GM19043 (cell line): ENCODE data around the gene ZDHHC11.
"Not testable (repeated sequence)": the region's sequence is repeated elsewhere in the genome, so short reads cannot be mapped to it uniquely, and the experiment has no call there.

Experiments
- ATAC-seq: cut with Tn5 transposase; IDR thresholded peaks from one replicate; pipeline ENCODE4 v1.9.1; 2021; ENCODE audit warnings: low read depth; ENCODE audit not compliant: unreplicated experiment

Gene ZDHHC11

DNA sequence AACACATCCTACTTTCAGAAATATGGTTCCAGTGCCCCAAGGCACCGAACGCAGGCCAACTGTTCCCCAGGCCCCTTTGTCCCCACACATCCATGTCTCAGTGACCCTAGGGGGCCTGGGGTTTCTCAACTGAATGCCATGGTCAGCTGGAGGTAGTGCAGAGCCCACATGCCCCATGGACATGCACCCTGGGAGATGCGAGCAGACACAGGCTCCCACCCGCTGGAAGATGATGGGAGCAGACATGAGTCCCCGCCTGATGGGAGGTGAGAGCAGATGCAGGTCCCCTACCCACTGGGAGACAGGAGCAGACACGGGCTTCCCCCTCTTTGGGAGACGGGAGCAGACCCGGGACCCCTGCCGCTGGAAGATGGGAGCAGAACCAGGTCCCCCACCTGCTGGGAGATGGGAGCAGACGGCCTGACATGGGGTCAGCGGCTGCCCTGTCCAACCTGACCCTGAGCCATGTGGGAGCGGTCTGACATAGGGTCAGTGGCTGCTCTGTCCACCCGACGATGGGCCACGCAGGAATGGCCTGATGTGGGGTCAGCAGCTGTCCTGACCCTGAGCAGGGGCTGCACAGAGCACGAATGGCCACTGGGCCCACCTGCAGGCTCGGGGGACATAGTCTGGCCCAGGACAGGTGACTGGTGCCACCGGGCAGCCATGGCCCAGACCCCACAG is 84.7 kb downstream of the ZDHHC11 start:
- ATAC-seq: no peak

DNA sequence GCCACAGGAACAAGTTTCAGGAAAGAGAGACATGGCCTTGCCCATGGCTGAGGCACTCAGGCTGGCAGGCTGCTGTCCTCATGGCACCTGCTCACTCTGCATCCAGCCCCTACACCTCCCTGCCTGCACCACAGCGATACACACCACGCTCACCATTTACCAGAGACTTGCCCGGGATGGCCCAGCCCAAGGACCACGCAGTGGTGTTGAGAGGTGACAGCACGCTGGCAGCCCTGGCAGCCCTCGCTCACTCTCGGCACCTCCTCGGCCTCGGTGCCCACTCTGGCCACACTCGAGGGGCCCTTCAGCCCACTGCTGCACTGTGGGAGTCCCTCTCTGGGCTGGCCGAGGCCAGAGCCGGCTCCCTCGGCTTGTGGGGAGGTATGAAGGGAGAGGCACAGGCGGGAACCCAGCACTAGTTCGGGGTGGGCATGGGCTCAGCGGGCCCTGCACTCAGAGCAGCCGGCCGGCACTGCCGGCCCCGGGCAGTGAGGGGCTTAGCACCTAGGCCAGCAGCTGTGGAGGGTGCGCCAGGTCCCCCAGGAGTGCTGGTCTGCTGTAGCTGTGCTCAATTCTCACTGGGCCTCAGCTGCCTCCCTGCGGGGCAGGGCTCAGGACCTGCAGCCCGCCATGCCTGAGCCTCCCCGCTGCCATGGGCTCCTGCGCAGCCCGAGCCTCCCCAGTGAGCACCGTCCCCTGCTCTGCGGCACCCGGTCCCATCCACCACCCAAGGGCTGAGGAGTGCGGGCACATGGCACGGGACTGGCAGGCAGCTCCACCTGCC is 86.6 kb downstream of the ZDHHC11 start:
- no peak for ATAC-seq

GRCh38 chr5:763397-763796 is 87.4 kb downstream of the ZDHHC11 start:
- ATAC-seq: no peak

- not testable (repeated sequence) for ATAC-seq
These were observed 87.8 kb downstream of the ZDHHC11 start for GRCh38 chr5:762996-763395.

- ATAC-seq: no peak
These were observed 88.7 kb downstream of the ZDHHC11 start for GRCh38 chr5:761854-762710.

DNA sequence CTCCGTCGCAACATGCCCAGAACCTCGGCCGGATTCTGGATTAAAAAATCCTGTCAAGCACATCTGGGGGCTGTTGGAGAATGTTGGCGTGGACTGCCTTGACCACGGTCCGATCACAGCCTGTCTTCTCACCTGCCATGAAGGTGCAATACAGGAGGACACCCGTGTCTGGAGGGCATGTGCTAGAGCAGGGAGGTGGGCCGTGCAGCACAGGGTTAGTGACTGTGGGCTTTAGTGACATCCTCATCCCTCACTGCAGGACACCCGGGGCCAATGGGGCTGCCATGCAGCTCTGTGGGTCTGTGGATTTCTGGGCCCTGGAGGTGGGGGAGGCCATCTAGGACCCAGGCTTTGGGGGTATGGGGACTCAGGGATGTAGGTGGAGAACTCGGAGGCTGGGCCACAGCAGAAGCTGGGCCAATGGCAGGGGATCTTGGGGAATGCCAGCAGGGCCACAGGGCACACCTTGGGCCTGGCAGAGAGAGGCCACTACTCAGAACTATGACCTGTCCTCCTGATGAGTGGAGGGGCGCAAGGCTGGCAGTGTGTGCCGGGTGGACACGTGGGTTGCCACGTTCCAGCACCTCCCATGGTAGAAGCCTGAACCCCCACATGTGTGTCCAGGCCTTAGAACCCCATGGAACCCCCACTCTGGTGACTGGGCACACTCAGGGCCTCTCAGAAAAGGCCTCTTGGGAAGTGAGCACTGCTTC is 89.6 kb downstream of the ZDHHC11 start:
- ATAC-seq: no peak

GRCh38 chr5:760363-761058 is 90.3 kb downstream of the ZDHHC11 start:
- ATAC-seq: no peak

- no peak for ATAC-seq
These were observed 90.9 kb downstream of the ZDHHC11 start for GRCh38 chr5:759781-760362.

DNA sequence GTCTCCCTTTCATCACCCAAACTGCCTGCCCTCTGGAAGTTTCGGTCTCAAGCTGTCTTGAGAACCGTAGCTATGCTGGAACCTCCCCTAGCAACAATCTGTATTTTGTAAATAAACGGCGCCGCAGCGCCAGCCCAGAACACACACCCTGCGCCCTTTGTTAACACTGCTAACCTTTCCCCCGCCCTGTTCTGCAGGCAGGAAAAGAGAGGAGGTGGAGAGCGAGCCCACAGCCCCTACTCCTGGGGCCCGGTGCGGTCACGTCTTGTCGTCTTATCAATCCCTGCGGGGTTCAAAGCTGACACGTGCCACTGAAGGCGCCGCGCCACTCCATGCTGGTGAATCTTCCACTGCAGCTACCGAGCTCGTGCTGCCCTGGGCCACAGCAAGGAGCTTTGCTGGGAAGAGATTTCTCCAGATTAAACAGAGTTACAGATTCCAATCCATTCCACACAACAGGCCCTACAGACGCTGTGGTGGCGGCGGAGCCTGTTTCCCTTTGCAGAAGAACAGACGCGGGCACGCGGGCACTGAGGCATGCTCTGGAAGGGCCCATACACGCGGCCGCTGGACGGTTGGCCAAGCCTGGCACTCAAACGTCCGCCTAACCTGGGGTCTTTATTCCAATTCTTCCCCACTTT is 91.6 kb downstream of the ZDHHC11 start:
- ATAC-seq: no peak

DNA sequence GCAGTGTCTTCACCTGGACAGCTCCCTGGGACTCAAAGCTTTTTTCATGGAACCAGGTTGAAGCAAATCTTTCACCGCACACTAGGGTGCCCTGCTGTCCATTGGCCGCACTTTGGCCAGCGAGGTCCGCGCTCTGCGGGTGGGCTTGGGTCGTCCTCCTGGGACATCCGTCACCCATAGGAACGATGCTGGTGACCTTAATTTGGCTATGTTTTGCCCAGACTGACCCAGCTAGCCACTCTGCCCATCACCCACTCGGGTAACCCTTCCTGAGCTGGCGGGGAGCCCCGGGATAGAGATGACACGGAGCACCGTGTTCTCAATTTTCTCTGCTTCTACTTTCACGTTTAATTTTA is 92.1 kb downstream of the ZDHHC11 start:
- ATAC-seq: no peak

- ATAC-seq: no peak
These were observed 92.7 kb downstream of the ZDHHC11 start for GRCh38 chr5:757931-758697.

- no peak for ATAC-seq
These were observed 93.3 kb downstream of the ZDHHC11 start for GRCh38 chr5:757346-757930.

DNA sequence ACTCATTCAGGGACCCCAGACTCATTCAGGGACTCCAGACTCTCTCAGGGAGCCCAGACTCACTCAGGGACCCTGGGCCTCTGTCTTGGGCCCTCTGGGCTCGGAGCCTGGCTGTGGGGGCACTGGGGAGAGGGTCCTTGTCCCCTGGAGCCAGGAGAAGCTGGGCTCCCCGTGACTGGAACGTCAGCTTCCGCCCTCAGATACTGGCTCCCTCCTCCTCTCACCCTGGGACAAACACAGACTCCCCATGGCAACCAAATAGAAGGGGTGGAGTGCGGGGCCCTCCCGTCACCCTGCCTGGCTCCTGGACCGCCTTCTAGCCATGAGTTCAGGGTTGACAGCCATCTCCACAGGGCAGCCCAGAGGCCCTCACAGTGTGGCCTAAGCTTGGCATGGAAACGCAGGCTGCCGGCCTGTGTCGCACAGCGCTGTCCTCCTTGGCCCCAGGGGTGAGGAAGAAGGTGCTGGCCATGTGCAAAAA is 93.9 kb downstream of the ZDHHC11 start:
- ATAC-seq: no peak

DNA sequence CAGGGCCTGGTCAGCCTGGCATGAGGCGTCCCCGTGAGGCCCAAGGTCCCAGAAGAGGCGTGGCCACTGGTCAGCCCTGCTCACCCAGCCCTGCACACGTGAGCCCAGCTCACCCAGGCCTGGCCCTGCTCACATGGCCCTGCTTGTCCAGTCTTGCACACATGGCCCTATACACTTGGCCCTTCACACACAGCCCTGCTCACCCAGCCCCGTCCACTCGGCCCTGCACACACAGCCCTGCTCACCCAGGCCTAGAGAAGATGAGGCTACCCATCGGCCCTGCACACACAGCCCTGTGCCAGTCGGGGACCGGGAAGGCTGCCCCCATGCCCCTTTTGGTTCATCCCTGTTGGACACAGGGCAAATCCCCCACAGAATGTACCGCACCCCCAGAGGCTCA is 94.6 kb downstream of the ZDHHC11 start:
- no peak for ATAC-seq

GRCh38 chr5:754143-754632 is 96.6 kb downstream of the ZDHHC11 start:
- not testable (repeated sequence) for ATAC-seq

GRCh38 chr5:753567-754142 is 97.1 kb downstream of the ZDHHC11 start:
- not testable (repeated sequence) for ATAC-seq

DNA sequence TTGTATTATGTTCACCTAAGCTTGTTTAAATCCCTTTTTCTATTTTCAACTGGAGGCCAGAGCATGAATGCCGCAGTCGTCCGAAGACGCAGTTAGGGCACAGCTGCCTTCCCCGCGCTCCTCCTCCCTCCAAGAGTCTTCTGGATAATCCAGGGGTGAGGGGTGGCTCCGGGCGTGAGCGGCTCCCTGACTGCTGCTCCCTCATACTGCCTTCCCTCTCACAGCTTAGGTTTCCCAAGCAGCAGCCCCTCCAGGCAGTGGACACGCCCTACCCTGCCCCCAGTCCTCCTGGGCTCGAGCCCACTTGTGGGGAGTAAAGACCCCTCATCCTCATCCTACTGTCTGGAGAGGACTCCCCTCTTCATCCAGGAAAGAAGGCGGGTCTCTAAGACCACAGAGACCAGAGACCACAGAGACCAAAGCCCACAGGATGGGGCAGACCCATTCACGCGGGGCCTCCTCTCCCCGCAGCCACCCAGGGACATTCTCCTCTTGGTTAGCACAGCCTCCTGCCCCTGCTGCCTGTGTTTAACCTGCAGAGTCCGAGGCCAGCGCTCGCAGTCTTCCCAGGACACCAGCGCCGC is 98.2 kb downstream of the ZDHHC11 start:
- ATAC-seq: not testable (repeated sequence)
